Iris pigment epithelial cell (primary cell): Measurements from ENCODE around the gene RNU6-9.
"Not testable (repeated sequence)": the region's sequence is repeated elsewhere in the genome, so short reads cannot be mapped to it uniquely, and the experiment has no call there.

Experiments used
- DNase-seq: peaks from one replicate; pipeline ENCODE4 v3.0.0-alpha.2; 2011; ENCODE audit warnings: low read depth

Gene RNU6-9

GRCh38 chr19:878751-879561 is 14.3 kb upstream of the RNU6-9 start:
- not testable (repeated sequence) for DNase-seq

DNA sequence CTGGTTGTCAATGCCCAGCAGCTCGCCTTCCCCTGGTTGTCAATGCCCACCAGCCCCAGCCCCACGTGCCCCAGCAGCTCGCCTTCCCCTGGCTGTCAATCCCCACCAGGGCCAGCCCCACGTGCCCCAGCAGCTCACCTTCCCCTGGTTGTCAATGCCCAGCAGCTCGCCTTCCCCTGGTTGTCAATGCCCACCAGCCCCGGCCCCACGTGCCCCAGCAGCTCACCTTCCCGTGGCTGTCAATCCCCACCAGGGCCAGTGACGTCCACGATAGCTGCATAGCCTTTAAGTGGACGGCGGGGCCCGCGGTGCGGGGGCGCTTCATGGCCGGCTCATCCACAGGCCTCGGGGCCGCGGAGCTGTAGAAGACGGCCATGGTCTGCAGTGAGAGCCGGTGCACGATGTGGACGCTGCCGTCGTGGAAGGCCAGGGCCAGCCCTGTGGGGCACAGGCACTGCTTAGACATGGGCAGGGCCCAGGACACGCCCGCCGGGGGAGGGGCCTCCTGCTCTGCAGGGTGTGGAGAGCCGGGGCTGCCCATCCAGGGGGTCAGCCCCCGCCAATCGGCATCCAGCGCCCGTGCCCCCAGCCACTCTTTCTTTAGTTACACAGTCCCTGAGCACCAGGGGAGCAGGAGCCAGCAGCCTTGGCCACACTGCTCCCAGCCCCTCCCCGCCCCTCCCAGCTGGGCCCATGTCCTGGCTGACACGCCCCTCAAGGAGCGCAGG is 13.4 kb upstream of the RNU6-9 start:
- no peak for DNase-seq

- DNase-seq = no peak
Measured at GRCh38 chr19:881385-882071, 11.8 kb upstream of the RNU6-9 start.

DNA sequence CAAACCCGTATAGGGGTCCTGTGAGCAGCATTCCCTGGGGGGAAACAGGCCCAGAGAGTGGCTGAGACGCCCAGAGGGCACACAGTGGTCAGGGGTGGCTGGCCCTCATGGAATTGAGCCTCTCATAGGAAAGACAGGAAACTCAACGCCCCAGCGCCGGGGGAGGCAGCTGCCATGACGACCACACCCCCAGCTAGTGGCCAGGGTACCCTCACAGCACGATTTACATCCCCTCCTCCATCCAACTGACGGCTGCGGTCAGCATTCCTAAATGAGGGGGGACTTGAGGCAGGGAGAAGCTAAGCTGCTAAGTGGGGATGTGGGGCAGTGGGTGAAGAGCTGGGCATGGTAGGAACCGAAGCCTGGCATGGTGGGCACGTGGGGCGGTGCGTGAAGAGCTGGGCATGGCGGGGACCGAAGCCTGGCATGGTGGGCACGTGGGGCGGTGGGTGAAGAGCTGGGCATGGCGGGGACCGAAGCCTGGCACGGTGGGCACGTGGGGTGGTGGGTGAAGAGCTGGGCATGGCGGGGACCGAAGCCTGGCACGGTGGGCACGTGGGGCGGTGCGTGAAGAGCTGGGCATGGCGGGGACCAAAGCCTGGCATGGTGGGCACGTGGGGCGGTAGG is 10.3 kb upstream of the RNU6-9 start:
- no peak for DNase-seq

GRCh38 chr19:883661-884211 is 9.5 kb upstream of the RNU6-9 start:
- no peak for DNase-seq

GRCh38 chr19:884420-885211 is 8.7 kb upstream of the RNU6-9 start:
- DNase-seq = no peak

GRCh38 chr19:885536-886224 is 7.6 kb upstream of the RNU6-9 start:
- no peak for DNase-seq

DNA sequence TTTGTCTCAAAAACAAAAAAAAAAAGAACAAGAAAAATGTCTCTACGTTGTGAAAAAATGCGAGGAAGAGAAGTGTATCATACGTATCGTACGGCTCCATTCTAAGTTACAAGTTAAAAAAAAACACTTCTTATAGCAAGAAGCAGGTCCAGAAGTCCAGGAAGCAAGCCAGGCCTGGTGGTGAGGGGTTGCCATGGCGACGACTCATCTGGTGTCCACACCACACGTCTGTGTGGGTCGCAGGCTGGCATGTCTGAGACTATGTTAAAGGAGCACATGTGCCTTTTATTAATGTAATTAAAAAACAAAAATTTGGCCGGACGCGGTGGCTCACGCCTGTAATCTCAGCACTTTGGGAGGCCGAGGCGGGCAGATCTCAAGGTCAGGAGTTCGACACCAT is 6.2 kb upstream of the RNU6-9 start:
- DNase-seq = peak; percentile 48

GRCh38 chr19:887599-887998 is 5.7 kb upstream of the RNU6-9 start:
- no peak for DNase-seq

DNA sequence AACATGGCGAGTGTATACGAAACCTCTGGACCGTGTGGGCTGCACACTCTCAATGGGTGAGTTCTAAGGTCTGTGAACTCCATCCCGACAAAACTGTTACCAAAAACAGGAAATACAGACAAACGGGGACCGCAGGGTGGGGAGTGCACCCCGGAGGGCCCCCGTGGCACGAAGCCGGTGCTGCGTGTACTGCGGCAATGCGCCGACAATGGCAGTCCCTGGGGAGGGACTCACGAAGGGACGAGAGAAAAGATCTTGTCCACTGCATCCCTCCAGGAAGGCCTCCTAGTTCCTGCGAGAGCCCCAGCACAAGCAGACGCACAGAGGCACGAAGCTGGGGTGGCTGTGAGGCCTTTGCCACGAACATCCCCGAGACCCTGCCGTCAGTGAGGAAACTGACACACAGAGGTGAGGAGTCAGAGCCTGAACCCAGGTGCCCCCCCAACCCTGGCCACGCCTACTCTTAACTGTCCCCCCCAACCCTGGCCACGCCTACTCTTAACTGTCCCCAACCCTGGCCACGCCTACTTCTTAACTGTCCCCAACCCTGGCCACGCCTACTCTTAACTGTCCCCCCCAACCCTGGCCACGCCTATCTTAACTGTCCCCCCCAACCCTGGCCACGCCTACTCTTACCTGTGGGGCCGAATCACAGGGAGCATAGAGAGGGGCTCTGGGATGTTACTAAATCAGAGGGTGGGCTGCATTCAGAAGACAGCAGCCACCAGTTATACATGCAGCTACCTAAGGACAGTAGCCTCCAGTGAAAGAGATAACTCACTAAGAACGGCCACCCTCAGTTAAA is 4.5 kb upstream of the RNU6-9 start:
- DNase-seq = no peak

DNA sequence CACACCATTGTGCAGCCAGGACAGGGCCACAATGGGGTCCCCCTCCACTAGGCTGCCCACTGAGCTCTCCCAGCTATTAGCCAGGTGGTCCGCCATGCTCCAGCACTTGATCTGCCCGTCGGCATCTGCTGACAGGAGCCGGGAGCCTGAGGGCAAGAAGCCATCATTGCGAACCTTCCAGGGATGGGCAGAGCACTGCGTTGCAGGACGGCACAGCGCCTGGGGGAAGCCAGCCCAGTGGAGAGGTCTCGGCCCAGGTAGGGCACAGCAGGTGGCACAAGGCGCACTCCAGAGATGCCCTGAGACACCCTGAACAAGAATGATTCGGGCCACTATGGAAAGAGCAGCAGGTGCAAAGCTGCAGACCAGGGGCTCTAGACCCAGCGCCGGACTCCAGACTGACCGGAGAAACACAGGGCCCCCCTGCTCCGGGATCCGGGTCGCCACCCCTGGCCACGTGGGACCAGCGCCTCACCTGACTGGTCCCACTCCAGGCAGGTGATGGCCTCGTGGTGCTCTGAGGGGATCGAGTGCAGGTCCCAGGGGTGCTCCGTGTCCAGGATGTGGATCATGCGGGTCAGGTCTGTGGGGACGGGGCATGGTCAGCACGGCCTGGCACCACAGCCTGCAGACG is 3.5 kb upstream of the RNU6-9 start:
- no peak for DNase-seq

DNA sequence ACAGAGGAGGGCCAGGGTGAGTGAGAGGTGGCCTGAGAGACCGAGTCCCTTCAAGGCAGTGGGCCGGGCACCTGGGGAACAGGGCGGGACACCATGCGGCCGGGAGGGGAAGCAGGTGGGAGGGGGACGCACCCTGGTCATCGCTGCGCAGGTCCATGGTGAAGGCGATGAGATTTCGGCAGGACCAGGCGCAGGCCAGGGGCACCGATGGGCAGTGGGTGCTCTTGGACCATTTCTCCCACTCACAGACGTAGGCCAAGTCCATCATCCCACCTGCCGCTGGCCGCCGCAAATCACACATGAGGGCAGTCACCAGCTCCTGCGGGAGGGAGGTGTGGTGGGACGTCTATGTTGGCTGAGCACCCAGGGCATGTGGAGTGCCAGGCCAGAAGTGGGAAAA is 2.5 kb upstream of the RNU6-9 start:
- DNase-seq = no peak

DNA sequence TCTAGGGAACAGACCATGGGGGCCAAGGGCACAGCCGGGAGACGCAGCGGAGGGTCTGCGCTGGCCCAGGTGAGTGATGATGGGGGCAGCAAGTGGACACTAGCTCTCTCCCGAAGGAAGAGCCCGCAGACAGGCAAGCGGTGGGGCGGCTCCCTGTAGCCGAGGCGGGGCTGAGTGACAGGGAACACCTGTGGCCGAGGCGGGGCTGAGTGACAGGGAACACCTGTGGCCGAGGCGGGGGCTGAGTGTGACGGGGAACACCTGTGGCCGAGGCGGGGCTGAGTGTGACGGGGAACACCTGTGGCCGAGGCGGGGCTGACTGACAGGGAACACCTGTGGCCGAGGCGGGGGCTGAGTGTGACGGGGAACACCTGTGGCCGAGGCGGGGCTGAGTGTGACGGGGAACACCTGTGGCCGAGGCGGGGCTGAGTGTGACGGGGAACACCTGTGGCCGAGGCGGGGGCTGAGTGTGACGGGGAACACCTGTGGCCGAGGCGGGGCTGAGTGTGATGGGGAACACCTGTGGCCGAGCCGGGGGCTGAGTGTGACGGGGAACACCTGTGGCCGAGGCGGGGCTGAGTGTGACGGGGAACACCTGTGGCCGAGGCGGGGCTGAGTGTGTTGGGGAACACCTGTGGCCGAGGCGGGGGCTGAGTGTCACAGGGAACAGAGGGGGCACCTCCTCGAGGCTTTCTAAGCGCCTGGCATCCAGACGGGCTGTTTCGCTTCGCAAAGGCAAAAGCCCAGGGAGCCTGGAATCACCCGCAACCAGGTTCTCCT is 1.7 kb upstream of the RNU6-9 start:
- DNase-seq = not testable (repeated sequence)

DNA sequence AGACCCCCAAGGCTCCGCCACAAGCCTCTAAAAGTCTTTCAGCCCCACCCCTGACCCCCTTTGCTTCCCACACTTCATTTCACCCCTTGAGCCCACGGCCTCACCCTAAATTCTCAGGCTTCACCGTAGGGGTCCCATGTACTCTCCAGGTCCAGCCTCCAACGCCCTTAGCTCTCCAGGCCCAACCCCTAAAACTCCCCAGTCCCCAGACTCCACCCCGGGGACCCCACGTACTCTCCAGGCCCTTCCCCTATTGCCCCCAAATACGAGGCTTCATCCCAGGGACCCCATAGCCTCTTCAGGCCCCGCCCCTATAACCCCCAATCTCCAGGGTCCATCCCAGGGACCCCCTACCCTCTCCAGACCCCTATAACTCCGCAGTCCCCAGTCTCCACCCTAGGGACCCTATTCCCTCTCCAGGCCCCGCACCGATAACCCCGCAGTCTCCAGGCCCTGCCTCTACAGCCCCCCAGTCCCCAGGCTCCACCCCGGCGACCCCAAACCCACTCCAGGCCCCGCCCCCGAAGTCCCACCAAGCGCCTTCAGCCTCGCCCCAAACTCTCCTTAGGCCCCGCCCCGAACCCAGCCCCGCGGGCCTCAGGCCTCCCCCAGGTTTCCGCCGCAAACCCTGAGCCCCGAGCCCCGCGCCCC is 916 bp upstream of the RNU6-9 start:
- DNase-seq = peak; percentile 20

GRCh38 chr19:896434-896833 is 3.1 kb downstream of the RNU6-9 start:
- no peak for DNase-seq

GRCh38 chr19:896999-897398 is 3.7 kb downstream of the RNU6-9 start:
- DNase-seq = no peak

GRCh38 chr19:897442-898039 is 4.3 kb downstream of the RNU6-9 start:
- DNase-seq = no peak

- DNase-seq = no peak
Measured at GRCh38 chr19:898663-899062, 5.4 kb downstream of the RNU6-9 start.
